Esophagus (tissue), 2 donors: ENCODE measurements around the gene TMEM123. TPM values are rescaled to one million over a fixed set of nuclear protein-coding genes. Genes with fewer than 3 reads are reported as not detected.
"Not testable (repeated sequence)": the region's sequence is repeated elsewhere in the genome, so short reads cannot be mapped to it uniquely, and the experiment has no call there.

Source experiments
- H3K27ac ChIP-seq, 2 donors: one replicate each; pipeline ENCODE4 v1.5.1; 2013; ENCODE audit warnings: low read depth in 2 of 2, mild to moderate bottlenecking in 2 of 2, inconsistent platforms in 1 of 2, low read length in 1 of 2, moderate library complexity in 1 of 2
- H3K27me3 ChIP-seq, 2 donors: one replicate each; pipeline ENCODE4 v1.6.1; 2013; ENCODE audit warnings: low read length in 2 of 2, control low read depth in 1 of 2, mild to moderate bottlenecking in 1 of 2; ENCODE audit not compliant: insufficient read depth in 2 of 2, control insufficient read depth in 1 of 2
- H3K36me3 ChIP-seq, 2 donors: one replicate each; pipeline ENCODE4 v1.6.1; 2013; ENCODE audit warnings: low read length in 1 of 2; ENCODE audit not compliant: control insufficient read depth in 2 of 2, insufficient read depth in 2 of 2
- H3K4me1 ChIP-seq, 2 donors: one replicate each; pipeline ENCODE4 v1.6.1; 2013; ENCODE audit warnings: low read length in 1 of 2; ENCODE audit not compliant: control insufficient read depth in 2 of 2, insufficient read depth in 2 of 2
- H3K4me3 ChIP-seq, 2 donors: one replicate each; pipeline ENCODE4 v1.5.1; 2013; ENCODE audit warnings: low read length in 2 of 2, mild to moderate bottlenecking in 2 of 2, low read depth in 1 of 2, moderate library complexity in 1 of 2
- H3K9me3 ChIP-seq, 2 donors: one replicate each; pipeline ENCODE4 v1.6.1; 2013; ENCODE audit warnings: mild to moderate bottlenecking in 2 of 2, low read depth in 1 of 2, low read length in 1 of 2, moderate library complexity in 1 of 2; ENCODE audit not compliant: control insufficient read depth in 2 of 2, insufficient read depth in 1 of 2
- WGBS, 2 donors: extraction: QIAGEN DNeasy Blood & Tissue Kit; methylation state at CpG; one replicate each; pipeline ENCODE4 v1.1.7; 2013; 5-methylcytosine and 5-hydroxymethylcytosine counted together
- polyA plus RNA-seq, 2 donors: library from polyadenylated mRNA; stranded (reverse); fragments of 200-250 nt; gene quantifications; one replicate each; pipeline ENCODE4 v1.2.3, GENCODE V29; 2013
- donor health status: healthy with polysubstance abuse.
- donor health status: Bipolar disorder and iron deficiency.

Gene TMEM123
- polyA plus RNA-seq, 2 donors: 24.5 to 46.2 TPM

DNA sequence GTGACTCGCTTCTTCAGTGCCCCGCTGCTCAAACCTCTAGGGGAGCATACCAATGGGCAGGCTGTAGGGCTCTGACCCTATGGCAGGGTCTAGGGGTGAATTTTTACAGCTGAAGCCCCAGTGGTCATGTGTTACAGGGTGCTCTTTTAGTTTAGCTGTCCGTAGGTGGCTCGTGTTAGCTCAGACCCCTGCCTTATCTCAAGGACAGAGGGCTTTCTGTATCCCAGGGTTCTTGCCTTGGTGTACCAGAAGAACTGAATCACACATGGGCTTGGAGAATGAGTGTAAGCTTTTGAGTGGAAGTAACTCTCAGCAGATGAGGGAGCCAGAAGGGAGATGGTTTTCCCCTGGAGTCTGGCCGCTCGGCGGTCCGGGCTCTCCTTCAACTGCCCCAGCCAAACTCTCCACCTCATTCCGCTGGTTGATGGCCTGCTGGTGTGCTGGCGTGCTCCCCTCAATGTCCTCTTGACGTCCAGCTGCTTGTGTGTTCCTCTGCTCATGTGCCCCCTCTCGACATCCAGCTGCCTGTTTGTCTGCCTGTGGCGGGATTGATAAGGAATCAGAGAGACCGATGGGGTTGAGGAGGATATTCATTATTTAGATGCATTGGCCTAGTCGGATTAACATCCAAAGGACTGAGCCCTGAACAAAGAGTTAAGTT, 68.0 kb downstream of the TMEM123 start:
- Histone ChIP-seq H3K36me3 (peaks cover 4 to 7% of the 10 kb centered on the region in 2 donors), H3K4me1 (no peaks in the 10 kb centered on the region), H3K27me3 (no peaks in the 10 kb centered on the region), H3K9me3 (no peaks in the 10 kb centered on the region), H3K4me3 (no peak overlapping the region), H3K27ac (no peak overlapping the region)
- 80 to 85% methylated on average over 15 of the region's 15 CpGs for WGBS, 2 donors

DNA sequence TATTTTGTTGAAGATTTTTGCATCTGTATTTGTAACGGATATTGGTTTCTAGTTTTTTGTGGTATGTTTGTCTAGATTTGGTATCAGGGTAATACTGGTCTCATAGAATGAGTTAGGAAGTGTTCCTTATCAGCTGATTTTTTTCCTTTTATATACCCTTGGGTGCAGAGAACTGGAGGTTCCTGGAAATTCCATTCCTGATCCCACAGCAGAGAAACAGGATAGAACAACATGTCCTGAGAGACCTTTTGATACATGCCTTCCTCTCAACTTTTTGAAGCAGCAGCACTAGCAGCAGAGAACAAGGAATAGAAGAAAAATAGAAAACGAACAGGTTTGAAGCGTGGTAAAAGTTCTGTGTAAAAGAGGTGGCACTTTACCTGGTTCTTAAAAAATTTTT, 68.7 kb downstream of the TMEM123 start:
- Histone ChIP-seq H3K27ac (no peak overlapping the region), H3K36me3 (peaks cover 4 to 7% of the 10 kb centered on the region in 2 donors)
- 87 to 92% methylated on average over 3 of the region's 3 CpGs for WGBS, 2 donors

DNA sequence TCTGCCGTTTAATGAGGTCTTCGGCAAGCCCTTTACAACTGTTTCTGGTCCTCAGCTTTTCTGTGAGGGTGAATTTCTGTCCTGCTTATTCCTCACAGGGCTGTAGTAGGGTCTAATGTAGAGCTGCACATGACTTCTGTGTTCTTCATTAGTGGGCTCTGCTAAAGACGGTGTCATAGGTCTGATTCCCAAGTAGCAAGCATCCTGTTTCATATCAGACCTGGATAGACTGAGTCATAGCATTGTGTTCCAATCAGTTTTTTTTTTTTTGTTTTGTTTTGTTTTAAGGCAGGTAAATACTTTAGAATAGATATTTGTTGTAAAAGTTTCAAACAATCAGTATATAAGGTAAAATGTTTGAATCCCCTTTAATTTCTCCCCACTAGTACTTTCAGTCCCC, 70.2 kb downstream of the TMEM123 start:
- Histone ChIP-seq H3K27me3 (no peaks in the 10 kb centered on the region), H3K4me1 (no peaks in the 10 kb centered on the region), H3K36me3 (peaks cover 4 to 7% of the 10 kb centered on the region in 2 donors), H3K9me3 (no peaks in the 10 kb centered on the region), H3K4me3 (no peak overlapping the region), H3K27ac (no peak overlapping the region)
- WGBS, 2 donors: 91 to 93% methylated on average over 3 of the region's 3 CpGs

More for the DNA sequence above, 68.7 kb downstream of the TMEM123 start:
- Histone ChIP-seq H3K9me3 (no peaks in the 10 kb centered on the region), H3K4me3 (no peak overlapping the region), H3K27me3 (no peaks in the 10 kb centered on the region), H3K4me1 (no peaks in the 10 kb centered on the region)

DNA sequence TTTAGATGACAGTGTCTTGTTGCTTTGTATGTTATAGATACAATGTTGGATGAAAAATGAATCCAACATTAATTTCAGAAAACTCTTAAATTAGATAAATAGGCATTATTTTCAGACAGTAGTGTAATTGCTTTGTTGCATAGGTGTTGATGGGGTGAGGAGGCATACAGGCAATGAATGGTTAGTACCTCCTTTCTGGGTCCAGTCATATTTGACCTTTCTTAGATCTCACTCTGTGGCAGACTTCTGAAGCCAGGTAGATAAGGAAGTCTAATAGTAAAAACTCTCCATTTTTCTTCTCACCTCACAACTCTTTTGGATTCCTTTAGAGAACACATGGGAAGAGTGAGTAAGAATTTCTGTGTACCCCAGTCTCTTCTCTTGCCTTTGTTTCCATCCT, 73.7 kb downstream of the TMEM123 start:
- Histone ChIP-seq H3K27me3 (no peaks in the 10 kb centered on the region), H3K9me3 (no peaks in the 10 kb centered on the region), H3K36me3 (peaks cover 0 to 2% of the 10 kb centered on the region in 2 donors), H3K27ac (no peak overlapping the region), H3K4me1 (no peaks in the 10 kb centered on the region), H3K4me3 (no peak overlapping the region)

DNA sequence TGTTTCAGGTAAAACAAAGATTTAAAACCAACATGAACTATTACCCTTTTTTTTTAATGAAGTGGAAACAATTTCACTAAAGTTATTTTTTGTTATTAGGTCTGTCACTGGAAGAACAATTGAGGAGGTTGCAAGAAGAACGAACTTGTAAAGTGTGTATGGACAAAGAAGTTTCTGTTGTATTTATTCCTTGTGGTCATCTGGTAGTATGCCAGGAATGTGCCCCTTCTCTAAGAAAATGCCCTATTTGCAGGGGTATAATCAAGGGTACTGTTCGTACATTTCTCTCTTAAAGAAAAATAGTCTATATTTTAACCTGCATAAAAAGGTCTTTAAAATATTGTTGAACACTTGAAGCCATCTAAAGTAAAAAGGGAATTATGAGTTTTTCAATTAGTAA, 74.7 kb downstream of the TMEM123 start:
- WGBS, 2 donors: 88 to 90% methylated on average over 2 of the region's 2 CpGs
- Histone ChIP-seq H3K9me3 (no peaks in the 10 kb centered on the region), H3K4me3 (no peak overlapping the region), H3K4me1 (no peaks in the 10 kb centered on the region), H3K36me3 (peaks cover 0 to 2% of the 10 kb centered on the region in 2 donors), H3K27me3 (no peaks in the 10 kb centered on the region), H3K27ac (no peak overlapping the region)

DNA sequence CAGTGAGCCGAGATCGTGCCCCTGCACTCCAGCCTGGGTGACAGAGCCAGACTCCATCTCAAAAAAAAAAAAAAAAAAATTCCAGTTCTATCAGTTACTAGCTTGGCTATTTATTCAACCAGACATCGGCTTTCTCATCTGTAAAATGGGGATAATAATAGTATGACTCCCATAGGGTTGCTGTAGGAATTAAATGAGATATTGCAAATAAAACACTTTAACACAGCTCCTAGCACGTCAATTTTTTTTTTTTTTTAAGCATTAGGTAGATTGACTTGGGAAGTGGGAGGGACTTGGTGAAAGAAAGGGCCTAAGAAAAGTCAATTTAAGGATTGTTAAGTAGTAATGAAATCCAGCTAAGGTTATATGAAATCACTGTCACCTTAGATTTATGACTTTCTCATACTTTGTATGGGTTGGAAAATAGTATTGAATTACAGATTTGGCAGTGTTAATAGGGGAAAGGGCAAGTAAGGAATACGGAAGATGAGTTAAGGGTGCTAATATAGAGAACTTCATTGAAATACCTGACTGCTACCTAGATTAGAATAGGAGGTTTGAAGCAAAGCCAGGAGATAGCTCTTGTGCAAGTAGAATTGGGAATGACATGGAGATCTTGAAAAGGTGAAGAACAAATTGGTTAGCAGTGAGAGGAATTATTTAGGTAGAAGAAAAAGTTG, 76.7 kb downstream of the TMEM123 start:
- Histone ChIP-seq H3K9me3 (no peaks in the 10 kb centered on the region), H3K27me3 (no peaks in the 10 kb centered on the region), H3K4me3 (no peak overlapping the region), H3K27ac (no peak overlapping the region), H3K36me3 (peaks cover 0 to 2% of the 10 kb centered on the region in 2 donors), H3K4me1 (no peaks in the 10 kb centered on the region)
- 79 to 91% methylated on average over 5 of the region's 5 CpGs for WGBS, 2 donors

DNA sequence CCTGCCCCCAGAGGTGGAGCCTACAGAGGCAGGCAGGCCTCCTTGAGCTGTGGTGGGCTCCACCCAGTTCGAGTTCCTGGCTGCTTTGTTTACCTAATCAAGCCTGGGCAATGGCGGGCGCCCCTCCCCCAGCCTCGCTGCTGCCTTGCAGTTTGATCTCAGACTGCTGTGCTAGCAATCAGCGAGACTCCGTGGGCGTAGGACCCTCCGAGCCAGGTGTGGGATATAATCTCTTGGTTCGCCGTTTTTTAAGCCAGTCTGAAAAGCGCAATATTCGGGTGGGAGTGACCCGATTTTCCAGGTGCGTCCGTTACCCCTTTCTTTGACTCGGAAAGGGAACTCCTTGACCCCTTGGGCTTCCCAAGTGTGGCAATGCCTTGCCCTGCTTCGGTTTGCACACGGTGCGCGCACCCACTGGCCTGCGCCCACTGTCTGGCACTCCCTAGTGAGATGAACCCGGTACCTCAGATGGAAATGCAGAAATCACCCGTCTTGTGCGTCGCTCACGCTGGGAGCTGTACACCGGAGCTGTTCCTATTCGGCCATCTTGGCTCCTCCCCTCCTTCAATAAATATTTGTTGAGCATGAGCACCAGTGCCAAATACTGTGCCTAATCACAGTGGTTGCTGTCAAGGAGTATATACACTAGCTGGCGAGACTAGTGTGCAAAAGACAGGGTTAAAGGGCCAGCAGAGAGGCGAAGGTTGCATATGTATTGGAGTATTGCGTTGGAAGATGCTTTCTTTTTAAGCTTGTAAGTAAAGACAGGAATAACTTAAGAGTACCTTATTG, 77.7 kb downstream of the TMEM123 start:
- H3K4me1 ChIP-seq, H3K9me3 ChIP-seq, H3K36me3 ChIP-seq, H3K27me3 ChIP-seq, H3K4me3 ChIP-seq, H3K27ac ChIP-seq: not testable (repeated sequence)
- 72 to 83% methylated on average over 28 to 31 of the region's 31 CpGs for WGBS, 2 donors

DNA sequence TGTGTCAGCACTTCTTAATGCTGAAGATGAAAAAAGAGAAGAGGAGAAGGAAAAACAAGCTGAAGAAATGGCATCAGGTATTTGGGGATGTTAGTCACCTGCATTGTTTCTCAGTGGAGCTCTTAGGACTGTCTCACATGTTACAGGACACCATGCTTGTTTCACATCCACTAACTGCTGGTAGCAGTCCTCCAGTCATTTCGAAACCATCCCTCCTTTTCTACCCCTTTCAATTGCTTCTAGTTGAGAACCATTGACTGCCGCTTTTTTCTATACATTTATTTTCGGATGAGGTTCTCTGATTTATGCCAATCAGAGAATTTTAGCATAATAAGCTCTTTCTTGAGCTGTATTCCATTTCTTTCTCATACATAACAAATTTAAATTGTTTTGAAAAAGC, 84.1 kb downstream of the TMEM123 start:
- no peak overlapping the region for H3K27ac ChIP-seq
- H3K27me3 ChIP-seq: no peaks in the 10 kb centered on the region
- WGBS, 2 donors: 91 to 94% methylated on average over 3 of the region's 3 CpGs
- H3K4me3 ChIP-seq: no peak overlapping the region
- H3K4me1 ChIP-seq: no peaks in the 10 kb centered on the region
- peaks cover 7 to 11% of the 10 kb centered on the region in 2 donors for H3K36me3 ChIP-seq
- no peaks in the 10 kb centered on the region for H3K9me3 ChIP-seq

DNA sequence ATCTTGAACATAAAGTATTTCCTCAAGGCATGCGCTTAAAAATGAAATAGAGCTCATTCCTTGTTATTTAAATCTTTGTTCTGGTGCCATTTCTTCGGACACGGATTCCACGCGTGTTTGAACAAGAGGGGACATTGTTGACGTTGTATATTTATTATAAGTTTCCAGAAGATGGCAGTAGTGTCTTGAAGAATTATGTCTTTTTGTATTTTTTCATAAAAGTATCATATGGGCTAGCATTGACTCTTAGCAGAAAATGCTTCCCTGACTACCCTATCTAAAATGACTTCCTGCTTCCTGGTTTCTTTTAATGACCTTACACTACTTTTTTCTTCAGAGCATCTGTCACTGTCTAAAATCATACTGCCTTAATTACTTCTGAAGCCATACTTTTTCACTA, 85.2 kb downstream of the TMEM123 start:
- Histone ChIP-seq H3K36me3 (peaks cover 7 to 11% of the 10 kb centered on the region in 2 donors), H3K9me3 (no peaks in the 10 kb centered on the region), H3K27me3 (no peaks in the 10 kb centered on the region), H3K4me3 (no peak overlapping the region), H3K4me1 (no peaks in the 10 kb centered on the region), H3K27ac (no peak overlapping the region)
- WGBS, 2 donors: 30 to 31% methylated on average over 6 of the region's 6 CpGs
